Osteoblast (primary cell): ENCODE measurements around the gene TEX53. TPM values are rescaled to one million over a fixed set of nuclear protein-coding genes. Genes with fewer than 3 reads are reported as not detected.

Experiments used
- DNase-seq: peaks from one replicate; pipeline ENCODE4 v3.0.0; 2011; ENCODE audit warnings: low spot score, mixed read lengths; ENCODE audit not compliant: insufficient read length; ENCODE audit errors: missing footprints
- H2AFZ ChIP-seq: 2 replicates; pipeline ENCODE4 v1.6.0; 2011; ENCODE audit warnings: mild to moderate bottlenecking, low read length
- H3K27ac ChIP-seq: 2 replicates; pipeline ENCODE4 v1.5.1; 2011; ENCODE audit warnings: mild to moderate bottlenecking, low read depth, low read length, moderate library complexity
- H3K27me3 ChIP-seq: 2 replicates; pipeline ENCODE4 v1.6.0; 2012; ENCODE audit warnings: mild to moderate bottlenecking, control low read depth, inconsistent platforms, low read length, moderate library complexity; ENCODE audit not compliant: insufficient read depth
- H3K36me3 ChIP-seq: 2 replicates; pipeline ENCODE4 v1.5.1; 2011; ENCODE audit warnings: mild to moderate bottlenecking, low read length, control low read depth, moderate library complexity; ENCODE audit not compliant: insufficient read depth
- H3K4me1 ChIP-seq: 2 replicates; pipeline ENCODE4 v1.5.1; 2011; ENCODE audit warnings: mild to moderate bottlenecking, low read length, control low read depth, moderate library complexity; ENCODE audit not compliant: insufficient read depth
- H3K4me2 ChIP-seq: 2 replicates; pipeline ENCODE4 v1.6.0; 2011; ENCODE audit warnings: mild to moderate bottlenecking, low read length; ENCODE audit not compliant: insufficient read depth
- H3K4me3 ChIP-seq: fragments of 200-600 bp; sonication (generic); 3 replicates; pipeline ENCODE4 v1.5.1; 2012; ENCODE audit warnings: mild to moderate bottlenecking, low read length, inconsistent platforms; ENCODE audit not compliant: insufficient read depth
- H3K79me2 ChIP-seq: 2 replicates; pipeline ENCODE4 v1.6.0; 2012; ENCODE audit warnings: mild to moderate bottlenecking, low read length, control low read depth, inconsistent platforms; ENCODE audit not compliant: insufficient read depth
- H3K9me3 ChIP-seq: 2 replicates; pipeline ENCODE4 v1.5.1; 2011; ENCODE audit warnings: low read depth, low read length, control low read depth
- H4K20me1 ChIP-seq: 2 replicates; pipeline ENCODE4 v1.6.0; 2012; ENCODE audit warnings: mild to moderate bottlenecking, low read length, control low read depth; ENCODE audit not compliant: insufficient read depth
- total RNA-seq: library from RNA; depleted of rRNA; stranded (reverse); fragments of >200 nt; gene quantifications from 2 replicates; pipeline ENCODE4 v1.2.3, GENCODE V29; 2012
- TF ChIP-seq, protein P1 (sequence below): IDR thresholded peaks from 2 replicates; pipeline ENCODE4 v1.5.1; 2011; ENCODE audit warnings: mild to moderate bottlenecking, low read depth, low read length, moderate library complexity; ENCODE audit errors: extremely low read depth

Gene TEX53
- total RNA-seq, 1 donor: not detected

DNA sequence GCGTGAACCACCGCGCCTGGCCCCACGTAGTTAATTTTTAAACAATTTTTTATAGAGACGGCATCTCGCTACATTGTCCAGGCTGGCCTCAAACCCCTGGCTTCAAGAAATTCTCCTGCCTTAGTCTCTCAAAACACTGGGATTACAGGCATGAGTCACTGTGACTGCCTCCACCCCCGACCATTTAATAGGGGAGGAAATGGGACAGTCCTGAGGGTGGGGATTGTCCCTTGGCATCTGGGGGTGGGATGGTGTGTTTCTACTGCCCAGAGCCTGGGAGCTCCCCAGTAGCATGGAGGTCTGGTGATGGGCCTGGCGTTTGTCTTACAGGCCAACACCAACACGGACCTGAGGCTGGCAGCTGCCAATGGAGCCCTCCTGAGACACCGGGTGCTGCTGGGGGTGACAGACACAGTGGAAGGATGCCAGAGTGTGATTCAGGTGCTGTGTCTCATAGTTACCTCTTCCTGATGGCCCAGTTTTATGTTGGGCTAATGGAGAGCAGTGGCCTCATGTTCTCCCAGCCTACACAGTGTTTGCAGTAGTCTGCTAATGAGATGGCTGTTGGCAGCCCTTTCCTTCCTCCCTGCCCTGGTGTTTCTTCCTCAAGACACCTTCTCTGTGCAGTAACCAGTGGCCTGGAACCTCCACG, 24.0 kb downstream of the TEX53 start:
- Histone ChIP-seq H3K79me2 (no peaks in the 10 kb centered on the region), H4K20me1 (no peaks in the 10 kb centered on the region), H3K27ac (no peak overlapping the region), H3K4me1 (peaks cover 3% of the 10 kb centered on the region), H2AFZ (no peak overlapping the region), H3K4me2 (no peak overlapping the region), H3K36me3 (peaks cover 14% of the 10 kb centered on the region), H3K9me3 (no peaks in the 10 kb centered on the region), H3K4me3 (no peak overlapping the region), H3K27me3 (no peaks in the 10 kb centered on the region)
- TF ChIP-seq, protein P1, sequence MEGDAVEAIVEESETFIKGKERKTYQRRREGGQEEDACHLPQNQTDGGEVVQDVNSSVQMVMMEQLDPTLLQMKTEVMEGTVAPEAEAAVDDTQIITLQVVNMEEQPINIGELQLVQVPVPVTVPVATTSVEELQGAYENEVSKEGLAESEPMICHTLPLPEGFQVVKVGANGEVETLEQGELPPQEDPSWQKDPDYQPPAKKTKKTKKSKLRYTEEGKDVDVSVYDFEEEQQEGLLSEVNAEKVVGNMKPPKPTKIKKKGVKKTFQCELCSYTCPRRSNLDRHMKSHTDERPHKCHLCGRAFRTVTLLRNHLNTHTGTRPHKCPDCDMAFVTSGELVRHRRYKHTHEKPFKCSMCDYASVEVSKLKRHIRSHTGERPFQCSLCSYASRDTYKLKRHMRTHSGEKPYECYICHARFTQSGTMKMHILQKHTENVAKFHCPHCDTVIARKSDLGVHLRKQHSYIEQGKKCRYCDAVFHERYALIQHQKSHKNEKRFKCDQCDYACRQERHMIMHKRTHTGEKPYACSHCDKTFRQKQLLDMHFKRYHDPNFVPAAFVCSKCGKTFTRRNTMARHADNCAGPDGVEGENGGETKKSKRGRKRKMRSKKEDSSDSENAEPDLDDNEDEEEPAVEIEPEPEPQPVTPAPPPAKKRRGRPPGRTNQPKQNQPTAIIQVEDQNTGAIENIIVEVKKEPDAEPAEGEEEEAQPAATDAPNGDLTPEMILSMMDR: no peak
- DNase-seq: no peak

DNA sequence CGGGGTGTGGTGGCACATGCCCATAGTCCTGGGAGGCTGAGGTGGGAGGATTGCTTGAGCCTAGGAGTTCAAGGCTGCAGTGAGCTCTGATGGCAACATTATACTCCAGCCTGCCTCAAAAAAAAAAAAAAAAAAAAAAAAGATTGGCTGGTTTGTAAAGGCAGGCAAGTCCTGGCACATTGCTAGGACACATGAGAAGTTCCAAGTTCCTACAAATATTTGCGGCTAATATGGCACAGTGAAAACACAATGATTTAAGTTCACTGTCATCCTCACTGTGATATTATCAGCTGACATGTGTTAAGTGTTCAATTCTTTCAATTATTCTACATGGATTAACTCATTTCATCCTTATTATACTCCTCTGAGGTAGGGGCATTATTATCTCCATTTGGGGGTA, 26.4 kb downstream of the TEX53 start:
- H3K4me2 ChIP-seq: no peak overlapping the region
- H3K9me3 ChIP-seq: no peaks in the 10 kb centered on the region
- H2AFZ ChIP-seq: no peak overlapping the region
- H3K4me3 ChIP-seq: no peak overlapping the region
- no peaks in the 10 kb centered on the region for H3K27me3 ChIP-seq
- peaks cover 17% of the 10 kb centered on the region for H3K36me3 ChIP-seq
- H3K27ac ChIP-seq: no peak overlapping the region
- H3K4me1 ChIP-seq: peaks cover 3% of the 10 kb centered on the region
- H4K20me1 ChIP-seq: no peaks in the 10 kb centered on the region
- no peaks in the 10 kb centered on the region for H3K79me2 ChIP-seq
- TF ChIP-seq, protein P1: no peak
- no peak for DNase-seq

DNA sequence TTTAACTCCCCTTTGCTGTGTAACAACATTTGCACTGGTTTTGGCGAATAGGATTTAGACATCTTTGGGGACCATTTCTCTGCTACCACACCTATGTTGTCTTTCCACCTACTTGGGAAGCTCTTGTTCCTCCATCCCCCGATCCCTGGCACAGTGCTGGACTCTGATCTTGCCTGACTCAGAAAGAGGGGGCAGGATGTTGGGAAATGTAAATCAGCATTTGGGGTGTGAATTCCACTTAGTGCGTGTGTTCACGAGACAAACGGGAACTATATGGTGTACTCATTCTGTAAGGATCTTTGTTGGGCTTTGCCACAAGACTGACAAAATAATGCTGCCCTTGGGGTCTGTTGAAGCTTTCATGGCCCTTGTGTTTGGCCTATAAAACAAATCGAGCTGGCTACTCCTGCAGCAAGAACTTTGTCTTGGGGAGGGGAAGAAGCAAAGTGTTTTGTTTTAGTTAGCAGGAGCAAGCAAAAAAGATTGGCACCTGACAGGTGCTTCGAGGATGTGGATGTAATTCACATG, 28.0 kb downstream of the TEX53 start:
- no peaks in the 10 kb centered on the region for H3K79me2 ChIP-seq
- DNase-seq: no peak

DNA sequence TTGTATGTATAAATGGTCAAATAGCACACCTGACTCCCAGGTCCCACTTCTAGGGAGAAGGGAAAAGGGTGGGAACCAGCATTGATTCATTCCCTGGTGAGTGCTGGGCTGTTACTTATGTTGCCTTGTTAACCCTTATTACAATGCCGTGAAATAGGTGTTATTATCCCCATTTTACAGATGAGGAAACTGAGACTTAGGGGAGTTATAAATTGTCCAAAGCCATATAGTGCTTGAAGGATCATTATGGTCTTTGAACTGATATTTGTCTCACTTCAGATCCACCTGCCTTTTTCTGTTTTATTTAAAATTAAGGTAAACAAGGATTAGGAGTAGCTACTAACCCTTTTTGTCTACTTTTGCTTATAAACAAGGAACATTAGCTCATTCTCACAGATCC, 30.1 kb downstream of the TEX53 start:
- Histone ChIP-seq H2AFZ (no peak overlapping the region), H3K36me3 (peaks cover 17% of the 10 kb centered on the region), H3K79me2 (no peaks in the 10 kb centered on the region), H3K4me1 (peaks cover 7% of the 10 kb centered on the region), H3K27me3 (no peaks in the 10 kb centered on the region), H4K20me1 (no peaks in the 10 kb centered on the region), H3K9me3 (no peaks in the 10 kb centered on the region), H3K4me2 (no peak overlapping the region), H3K27ac (no peak overlapping the region), H3K4me3 (no peak overlapping the region)
- TF ChIP-seq, protein P1: no peak
- no peak for DNase-seq

More for the DNA sequence above, 28.0 kb downstream of the TEX53 start:
- no peak overlapping the region for H3K4me3 ChIP-seq
- no peak overlapping the region for H2AFZ ChIP-seq
- peaks cover 17% of the 10 kb centered on the region for H3K36me3 ChIP-seq
- no peaks in the 10 kb centered on the region for H3K27me3 ChIP-seq
- peaks cover 3% of the 10 kb centered on the region for H3K4me1 ChIP-seq
- no peak overlapping the region for H3K4me2 ChIP-seq
- no peaks in the 10 kb centered on the region for H3K9me3 ChIP-seq
- TF ChIP-seq, protein P1: no peak
- H3K27ac ChIP-seq: no peak overlapping the region
- no peaks in the 10 kb centered on the region for H4K20me1 ChIP-seq
